Stimulated activated CD4-positive, alpha-beta T cell treated with anti-CD3 and anti-CD28 coated beads, Interleukin-15, amount 100 ng/mL, for 48 hours (primary cell): ENCODE measurements around the gene SDR42E1.
"Not testable (repeated sequence)": the region's sequence is repeated elsewhere in the genome, so short reads cannot be mapped to it uniquely, and the experiment has no call there.

Source experiments
- DNase-seq, 2 donors: peaks; one replicate each; pipeline ENCODE4 v3.0.0-alpha.2; 2020; ENCODE audit warnings: low read depth in 2 of 2

SDR42E1 gene

DNA sequence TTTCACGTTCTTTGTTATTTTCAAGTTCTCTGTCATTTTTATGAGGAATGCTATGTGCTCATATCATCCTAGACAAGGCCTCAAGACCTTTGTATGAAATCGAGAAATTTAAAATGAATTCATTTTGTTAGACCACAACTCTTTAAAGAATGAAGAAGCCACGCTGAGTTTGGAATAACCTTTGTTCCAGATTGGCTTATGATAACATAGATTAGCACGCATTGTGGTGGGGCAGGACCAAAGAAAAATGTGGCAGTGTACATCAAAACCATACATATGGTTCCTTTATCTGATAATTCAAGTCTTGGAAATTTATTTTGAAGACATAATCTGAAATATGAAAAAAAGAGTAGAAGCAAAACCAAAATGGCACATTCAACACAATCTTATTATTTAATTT lies 26.0 kb upstream of the SDR42E1 start:
- no peak for DNase-seq

DNA sequence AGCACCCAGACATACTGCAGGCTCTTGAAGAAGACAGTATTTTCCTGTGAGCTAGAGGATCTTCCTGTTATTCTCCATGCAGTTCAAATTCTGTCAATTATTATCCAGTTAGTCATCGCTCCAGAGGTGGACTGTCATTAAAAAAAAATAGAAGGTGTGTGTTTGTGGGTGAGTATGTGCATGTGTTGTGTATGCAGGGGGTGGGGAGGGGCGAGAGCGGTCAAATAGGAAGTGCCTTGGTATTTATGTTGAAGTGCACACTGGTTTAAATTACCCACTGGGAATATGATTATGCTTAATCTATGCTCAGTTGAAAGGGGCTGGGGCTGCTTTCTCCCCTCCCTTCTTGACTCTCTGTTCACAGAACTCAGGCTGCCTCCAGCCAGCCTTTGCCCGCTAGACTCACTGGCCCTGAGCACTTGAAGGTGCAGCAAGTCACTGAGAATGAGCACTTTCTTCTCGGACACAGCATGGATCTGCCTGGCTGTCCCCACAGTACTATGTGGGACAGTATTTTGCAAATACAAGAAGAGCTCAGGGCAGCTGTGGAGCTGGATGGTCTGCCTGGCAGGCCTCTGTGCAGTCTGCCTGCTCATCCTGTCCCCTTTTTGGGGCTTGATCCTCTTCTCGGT lies 23.8 kb upstream of the SDR42E1 start, which contains the start of gene HSD17B2:
TSS of gene HSD17B2 (plus strand) at position 273 of the 632 bp plus-strand sequence. CDS start at position 445, 172 bp downstream.
- no peak for DNase-seq

DNA sequence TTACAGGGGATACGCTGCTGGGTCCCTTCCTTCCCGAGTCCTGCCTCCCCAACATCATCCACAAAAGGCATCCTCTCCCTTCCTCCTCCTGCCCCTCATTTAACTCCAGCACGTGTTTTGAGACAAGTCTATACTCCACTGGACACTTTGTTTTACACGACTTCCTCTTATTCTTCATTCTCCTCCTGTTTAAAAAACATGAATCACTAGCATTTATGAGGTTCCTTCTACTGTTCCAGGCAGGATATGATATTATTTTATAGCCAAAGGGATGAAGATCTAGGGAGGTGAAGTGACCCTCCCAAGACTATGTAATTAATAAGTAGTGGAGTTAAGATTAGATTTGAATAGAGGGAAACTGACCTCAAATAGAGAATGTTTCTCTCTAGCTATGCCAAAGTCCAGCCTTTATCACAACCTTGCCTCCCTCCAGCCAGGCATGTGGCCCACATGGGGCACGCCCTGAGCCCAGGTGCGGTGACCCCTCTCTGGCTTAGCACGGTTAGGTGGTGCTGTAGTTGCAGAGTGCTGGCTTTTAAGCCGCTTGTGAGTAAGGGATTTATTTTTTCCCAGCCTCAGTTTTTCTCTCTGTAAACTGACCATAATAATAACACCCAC lies 22.5 kb upstream of the SDR42E1 start:
- DNase-seq, result no peak

DNA sequence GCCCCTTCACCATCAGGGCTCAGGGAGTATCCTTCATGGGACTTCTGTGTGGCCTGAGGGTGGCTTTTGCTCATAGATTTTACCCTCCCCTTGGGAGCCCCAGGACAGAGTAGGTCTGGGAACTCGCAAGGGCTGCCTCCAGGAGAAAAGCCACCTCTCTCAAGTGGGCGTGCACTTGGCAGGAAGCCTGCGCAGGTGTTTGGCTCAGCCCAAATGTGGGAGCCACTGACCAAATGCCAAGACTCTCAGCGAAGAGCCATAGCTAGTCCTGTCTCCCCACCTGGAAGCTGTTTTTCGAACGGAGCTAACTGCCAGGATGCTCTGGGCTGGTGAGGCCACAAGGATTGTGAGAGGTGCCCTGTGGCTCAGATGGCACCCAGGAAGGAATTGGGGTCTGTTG lies 21.7 kb upstream of the SDR42E1 start:
- DNase-seq, result no peak

DNA sequence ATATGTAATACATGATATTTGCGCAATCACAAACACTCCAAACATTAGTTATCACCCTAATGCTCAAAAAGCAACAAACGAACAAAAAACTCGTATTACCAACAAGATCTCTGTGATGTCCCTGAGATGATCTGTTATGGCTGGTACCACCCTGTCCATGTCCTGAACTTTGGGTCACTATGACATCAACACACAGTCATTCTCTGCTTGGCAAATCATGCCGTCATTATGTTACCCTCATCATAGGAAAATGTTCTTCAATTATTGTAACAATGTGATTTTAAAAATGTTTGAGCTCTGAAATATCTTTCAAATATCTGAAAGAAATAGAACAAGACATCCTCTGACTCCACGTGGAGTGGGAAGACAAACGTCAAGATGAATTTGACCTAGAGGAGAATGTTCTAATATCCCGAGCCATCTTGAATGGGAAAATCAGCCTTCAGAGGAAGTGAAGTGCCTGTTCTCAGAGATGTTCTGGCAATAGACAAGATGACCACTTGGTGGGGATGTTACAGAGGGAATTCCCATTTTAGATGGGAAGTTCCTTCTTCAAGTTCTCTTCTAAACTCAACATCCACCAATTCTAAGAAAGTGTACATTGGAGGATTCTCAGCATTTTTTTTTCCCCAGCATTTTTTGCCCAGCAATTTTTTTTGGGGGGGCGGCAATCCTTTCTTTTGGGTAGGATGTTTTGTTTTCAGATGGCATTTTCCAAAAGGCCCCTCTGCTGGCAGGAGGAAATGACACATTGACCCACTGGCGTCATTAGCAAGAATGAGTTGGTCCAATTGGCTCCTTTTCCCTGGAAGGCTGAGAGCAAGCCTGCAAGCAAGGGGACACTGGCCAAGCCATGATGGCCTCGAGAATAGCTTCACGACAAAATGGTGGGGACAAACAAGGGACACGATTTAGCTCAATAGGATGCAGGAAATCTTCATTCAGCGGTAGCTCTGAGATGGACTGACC lies 20.1 kb upstream of the SDR42E1 start:
- DNase-seq, result no peak

DNA sequence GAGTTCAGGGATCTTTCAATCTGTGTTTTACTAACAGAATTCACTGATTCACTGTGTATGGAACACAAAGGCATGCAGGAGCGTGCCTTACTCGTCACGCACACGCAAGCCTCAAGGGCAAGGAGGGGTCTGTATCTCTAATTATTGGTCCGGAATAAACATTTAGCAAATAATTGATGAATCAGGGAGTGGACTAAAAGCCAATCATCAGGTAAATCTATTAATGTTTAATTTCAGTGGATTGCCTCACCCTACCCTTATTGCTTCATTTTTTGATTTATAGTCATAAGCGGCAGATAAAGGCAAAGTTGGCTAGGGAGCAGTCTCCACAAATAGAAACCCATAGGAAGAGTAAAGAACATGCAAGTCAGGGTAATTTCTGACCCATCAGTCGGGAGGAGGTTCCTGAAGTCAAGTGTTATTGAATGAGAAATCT lies 16.4 kb upstream of the SDR42E1 start:
- no peak for DNase-seq

DNA sequence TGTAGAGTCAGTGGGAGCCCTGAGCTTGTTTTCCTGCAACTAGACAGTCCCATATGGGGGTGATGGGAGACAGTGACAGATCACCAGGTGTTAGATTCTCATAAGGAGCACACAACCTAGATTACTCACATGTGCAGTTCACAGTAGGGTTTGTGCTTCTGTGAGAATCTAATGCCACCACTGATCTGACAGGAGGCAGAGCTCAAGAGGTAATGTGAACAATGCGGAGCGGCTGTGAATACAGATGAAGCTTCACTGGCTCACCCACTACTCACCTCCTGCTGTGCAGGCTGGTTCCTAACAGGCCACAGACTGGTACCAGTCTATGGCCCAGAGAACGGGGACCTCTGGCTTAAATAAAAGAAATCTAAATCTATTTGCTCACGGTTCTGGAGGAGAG lies 13.6 kb upstream of the SDR42E1 start:
- DNase-seq, result no peak

DNA sequence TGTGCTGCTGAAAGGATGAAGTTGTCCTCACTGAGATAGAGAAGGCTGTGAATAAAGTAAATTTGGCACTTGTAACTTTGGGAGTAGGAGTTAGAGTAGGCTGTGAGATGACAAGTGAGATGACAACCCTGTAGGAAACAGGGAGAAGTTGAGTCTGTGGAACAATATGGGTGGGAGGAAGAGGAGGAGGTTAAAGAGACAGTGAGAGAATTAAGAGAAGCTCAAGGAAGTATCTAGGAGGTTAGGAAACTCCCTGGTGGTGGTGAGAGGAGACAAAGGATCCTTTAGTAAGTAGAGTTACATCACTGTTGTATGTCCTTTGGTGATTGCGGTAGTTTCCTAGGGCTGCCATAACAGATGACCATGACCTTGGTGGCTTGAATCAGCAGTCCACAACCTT lies 13.0 kb upstream of the SDR42E1 start:
- no peak for DNase-seq

DNA sequence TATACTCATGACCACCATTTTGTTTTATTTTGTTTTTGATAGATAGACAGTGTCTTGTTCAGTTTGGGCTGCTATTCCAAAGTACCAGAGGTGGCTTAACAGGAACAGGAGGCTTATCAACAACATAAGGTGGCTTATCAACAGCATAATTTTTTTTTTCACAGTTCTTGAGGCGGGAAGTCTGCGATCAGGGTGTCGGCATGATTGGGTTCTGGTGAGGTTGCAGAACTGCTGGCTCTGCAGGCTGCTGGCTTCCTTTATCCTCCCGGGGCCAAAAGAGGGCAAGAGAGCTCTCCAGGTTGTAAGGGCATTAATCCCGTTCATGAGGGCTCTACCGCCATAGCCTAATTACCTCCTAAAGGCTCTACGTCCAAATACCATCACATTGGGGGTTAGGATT lies 11.9 kb upstream of the SDR42E1 start:
- no peak for DNase-seq

DNA sequence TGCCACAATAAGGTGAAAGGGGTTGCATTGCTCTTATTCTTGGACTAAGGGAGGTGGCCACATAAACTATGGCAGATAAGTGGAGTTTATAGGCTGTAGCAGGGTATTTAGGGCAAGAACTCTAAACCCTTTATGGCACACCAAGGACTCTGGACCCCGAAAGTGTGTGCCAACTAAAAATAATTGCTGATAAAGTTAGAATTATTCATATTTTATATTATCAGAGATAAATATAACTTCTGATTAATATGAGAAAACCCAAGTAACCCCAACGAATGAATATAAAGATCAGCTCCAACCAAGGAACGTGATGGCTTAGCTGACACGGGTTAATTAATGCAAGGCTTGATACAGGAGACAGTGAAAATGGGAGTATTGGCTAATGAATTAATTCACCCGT lies 8.8 kb upstream of the SDR42E1 start:
- DNase-seq, result no peak

DNA sequence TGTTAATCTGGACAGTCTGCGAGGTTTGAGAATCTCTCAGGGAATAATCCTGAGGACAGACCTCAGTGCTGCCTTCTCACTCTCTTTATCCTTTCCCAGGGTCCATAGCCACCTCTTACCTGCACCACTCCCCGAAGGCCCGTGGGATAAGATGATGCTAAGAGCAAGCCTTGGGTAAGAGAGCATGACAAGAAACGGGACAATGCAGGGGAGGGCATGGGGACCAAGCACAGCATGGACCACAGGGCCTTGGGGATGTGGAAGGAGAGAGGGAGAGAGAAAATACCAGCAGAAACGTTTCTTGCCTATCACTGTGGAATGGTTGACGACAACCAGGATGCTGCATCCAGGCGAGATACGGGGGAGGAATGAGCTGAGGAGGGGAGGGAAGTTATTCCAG lies 8.3 kb upstream of the SDR42E1 start:
- no peak for DNase-seq

DNA sequence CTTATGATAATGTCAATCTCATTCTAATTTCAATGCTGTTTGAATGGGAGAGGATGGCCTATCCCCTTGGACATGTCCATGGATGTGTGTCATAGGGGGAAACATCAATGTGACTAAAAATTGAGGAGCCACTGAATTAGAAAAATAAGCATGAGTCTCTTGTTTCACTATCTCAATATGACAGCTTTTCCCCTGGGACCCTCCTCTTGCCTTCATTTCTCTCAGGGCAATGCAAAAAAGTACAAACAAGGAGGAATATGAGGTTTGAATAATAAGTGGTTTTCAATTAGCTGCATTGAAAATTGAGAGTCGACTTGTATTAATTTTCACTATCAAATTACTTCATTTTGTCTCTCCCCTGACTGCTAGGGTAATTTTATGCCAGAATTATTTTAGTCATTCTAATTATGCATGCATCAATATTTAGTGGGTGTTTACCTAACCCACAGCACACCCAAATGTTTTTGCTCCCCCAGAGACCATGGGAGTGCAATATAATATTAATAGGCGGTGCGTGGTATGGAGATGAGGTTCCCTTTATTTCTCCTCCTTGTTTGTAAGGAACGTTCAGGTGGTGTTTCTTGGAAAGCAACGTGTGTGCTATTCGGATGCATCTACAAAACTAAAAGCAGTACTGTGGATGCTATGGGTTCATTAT lies 6.8 kb upstream of the SDR42E1 start:
- DNase-seq, result no peak

DNA sequence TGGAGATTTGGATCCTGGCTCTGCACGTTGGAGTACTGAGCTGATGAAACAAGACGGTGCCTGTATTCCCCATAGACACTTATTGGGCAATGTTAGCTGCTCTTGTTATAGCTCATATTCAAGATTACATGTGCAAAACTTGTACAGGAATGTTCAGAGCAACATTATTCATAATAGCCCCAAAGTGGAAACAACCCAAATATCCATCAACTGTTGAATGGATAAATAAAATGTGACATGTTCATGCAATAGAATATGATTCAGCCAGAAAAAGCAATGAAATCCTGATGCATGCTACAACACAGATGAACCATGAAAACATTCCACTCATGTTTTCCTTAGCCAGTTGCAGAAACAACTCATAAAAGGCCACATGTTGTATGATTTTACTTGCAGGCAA lies 5.7 kb upstream of the SDR42E1 start:
- DNase-seq, result no peak

DNA sequence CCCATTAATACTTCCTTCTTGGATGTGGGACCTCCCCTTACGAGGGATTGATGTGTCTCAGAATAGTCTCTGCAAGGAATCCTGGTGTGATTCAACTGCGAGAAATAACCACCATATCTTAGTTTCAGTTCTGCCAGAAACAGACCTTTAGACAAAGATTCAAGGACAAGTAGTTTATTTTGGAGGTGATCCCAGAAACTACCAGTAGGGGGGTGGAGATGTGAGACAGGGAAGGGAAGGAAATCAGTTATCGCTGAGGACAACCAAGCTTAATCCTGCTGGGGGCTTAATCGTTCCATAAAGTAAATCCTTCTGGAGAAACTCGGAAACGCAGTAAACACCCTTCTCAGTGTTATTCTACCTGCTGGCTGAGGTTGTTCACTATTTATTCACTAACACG lies 5.0 kb upstream of the SDR42E1 start:
- DNase-seq, result no peak

DNA sequence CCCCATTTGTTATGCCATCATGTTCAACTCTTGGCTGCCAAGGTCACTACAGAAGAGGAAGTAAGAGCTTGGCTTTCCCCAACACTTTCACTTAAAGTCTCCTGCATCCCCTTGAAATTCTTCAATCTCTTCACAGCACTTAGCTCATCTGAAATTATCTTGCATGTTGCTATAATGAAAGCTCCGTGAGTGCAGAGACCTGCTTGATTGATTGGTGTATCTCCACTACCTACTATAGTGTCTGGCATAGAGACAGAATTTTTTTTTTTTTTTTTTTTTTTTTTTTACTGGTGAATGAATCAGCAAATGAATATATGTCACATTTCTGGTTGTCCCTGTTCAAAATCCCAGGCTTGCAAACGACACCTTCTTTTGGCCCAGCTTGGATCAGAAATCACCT lies 1.9 kb upstream of the SDR42E1 start:
- DNase-seq, result no peak

DNA sequence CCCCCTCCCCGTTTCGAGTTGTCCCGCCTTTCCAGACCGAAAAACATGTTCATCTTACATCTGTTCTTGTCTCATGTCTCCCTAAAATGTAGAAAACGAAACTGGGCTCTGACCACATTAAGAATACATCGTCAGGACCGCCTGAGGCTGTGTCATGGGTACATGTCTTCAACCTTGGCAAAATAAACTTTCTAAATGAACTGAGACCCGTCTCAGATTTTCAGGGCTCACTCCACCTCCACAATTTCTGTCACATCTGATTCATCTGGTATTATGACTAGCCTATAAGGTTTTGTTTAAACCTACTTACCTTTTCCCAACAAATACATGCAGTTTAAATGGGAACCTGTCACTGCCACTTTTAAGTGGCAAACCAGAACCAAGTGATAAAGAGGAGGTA lies 621 bp downstream of the SDR42E1 start:
- DNase-seq, result no peak

DNA sequence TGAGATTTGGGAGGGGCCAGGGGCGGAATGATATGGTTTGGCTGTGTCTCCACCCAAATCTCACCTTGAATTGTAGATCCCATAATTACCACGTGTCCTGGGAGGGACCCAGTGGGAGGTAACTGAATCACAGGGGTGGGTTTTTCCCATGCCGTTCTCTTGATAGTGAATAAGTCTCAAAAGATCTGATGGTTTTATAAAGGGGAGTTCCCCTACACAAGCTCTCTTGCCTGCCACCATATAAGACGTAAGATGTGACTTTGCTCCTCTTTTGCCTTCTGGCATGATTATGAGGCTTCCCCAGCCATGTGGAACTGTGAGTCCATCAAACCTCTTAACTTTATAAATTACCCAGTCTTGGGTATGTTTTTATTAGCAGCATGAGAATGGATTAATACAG lies 1.5 kb downstream of the SDR42E1 start:
- not testable (repeated sequence) for DNase-seq

DNA sequence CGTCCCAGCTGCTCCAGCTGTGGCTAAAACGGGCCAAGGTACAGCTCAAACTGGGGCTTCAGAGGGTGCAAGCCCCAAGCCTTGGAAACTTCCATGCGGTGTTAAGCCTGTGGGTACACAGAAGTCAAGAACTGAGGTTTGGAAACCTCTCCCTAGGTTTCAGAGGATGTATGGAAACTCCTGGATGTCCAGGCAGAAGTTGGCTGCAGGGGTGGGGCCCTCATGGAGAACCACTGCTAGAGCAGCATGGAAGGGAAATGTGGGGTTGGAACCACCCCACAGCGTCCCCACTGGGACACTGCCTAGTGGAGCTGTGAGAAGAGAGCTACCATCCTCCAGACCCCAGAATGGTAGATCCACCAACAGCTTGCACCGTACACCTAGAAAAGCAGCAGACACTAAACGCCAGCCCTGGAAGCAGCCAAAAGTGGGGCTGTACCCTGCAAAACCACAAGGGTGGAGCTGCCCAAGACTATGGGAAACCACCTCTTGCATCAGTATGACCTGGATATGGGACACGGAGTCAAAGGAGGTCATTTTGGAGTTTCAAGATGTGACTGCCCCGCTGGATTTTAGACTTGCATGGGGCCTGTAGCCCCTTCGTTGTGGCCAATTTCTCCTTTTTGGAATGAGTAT lies 2.2 kb downstream of the SDR42E1 start:
- no peak for DNase-seq

DNA sequence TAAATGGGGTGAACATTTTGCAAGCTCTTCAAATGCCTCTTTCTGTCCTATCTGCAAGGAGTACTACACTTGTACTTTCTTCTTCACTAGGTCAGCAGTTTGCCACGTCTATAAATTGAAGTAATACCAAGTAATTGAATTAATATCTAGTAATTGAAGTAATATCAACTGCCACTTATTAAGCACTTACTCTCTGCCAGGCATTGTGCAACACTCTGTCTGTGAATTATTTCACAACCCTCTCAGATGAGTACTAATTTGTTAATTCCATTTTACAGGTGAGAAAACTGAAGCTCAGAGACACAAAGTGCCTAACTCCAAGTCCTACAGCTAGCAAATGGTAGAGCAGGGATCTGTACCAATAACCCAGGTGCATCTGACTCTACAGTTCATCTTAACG lies 4.1 kb downstream of the SDR42E1 start:
- DNase-seq, result no peak

DNA sequence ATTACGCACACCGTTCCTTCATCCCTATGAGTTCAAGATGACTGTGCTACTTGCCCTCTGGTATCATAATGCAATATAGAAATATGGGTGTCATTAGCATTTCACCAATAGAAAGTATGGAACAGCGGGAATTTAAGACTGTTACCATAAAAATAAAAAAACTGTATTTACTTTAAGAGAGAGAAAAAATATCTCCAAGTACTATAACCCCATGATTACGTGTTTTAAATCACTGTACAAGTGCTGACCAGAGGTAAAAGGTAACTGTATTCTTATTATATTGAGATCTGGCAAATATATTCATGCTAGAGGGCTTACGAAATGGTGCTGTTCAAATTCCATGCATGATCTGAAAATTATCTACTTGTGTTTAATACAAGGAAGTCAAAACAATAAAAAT lies 5.2 kb downstream of the SDR42E1 start:
- no peak for DNase-seq

DNA sequence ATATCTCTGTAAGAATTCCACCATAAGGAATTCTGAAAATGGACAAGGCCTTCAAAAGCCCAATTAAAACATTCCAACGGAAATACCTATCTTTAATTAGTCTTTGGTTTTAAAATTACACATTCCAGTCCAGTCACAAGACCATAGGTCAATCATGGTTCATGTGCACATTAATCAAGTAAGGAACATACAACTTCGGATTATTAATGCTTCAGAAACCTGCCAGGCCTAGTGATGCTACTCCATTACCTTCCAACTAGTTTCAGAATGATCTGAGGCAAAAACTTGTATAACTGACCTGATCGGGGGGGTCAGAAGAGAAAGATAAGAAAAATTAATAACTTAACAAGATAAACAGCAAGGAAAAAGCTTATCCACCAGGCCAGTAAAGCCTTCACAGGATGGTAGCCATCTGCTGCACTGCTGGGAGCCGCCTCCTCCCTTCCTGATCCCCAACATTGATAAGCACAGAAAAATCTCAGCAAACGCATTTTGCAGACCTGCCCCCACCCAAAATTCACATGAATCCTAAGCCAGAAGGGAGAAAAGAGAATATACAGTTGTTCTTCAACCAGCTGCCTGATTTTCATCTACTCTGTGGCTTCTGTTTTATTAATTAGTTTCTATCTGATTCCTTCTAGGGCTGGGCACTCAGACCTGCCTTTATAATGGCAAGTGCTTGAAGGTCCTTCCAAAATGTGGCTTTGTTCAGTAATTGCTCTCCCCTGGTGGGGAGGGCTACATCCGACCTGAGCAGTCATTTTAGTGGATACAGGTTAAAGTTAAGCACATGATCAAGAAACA lies 6.0 kb downstream of the SDR42E1 start:
- no peak for DNase-seq
